ENCODE results near the gene SPTB.

- TF ChIP-seq, protein P1, sequence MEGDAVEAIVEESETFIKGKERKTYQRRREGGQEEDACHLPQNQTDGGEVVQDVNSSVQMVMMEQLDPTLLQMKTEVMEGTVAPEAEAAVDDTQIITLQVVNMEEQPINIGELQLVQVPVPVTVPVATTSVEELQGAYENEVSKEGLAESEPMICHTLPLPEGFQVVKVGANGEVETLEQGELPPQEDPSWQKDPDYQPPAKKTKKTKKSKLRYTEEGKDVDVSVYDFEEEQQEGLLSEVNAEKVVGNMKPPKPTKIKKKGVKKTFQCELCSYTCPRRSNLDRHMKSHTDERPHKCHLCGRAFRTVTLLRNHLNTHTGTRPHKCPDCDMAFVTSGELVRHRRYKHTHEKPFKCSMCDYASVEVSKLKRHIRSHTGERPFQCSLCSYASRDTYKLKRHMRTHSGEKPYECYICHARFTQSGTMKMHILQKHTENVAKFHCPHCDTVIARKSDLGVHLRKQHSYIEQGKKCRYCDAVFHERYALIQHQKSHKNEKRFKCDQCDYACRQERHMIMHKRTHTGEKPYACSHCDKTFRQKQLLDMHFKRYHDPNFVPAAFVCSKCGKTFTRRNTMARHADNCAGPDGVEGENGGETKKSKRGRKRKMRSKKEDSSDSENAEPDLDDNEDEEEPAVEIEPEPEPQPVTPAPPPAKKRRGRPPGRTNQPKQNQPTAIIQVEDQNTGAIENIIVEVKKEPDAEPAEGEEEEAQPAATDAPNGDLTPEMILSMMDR (IDR thresholded peaks at IDR 0.05): no peak
- TF ChIP-seq POLR2A (IDR thresholded peaks at IDR 0.05): no peak
- TF ChIP-seq POLR2AphosphoS5 (IDR thresholded peaks at IDR 0.05): no peak
Observed at GRCh38 chr14:64867182-64867581, 12.5 kb downstream of the SPTB start.
